Osteocyte (in vitro differentiated cells): Measurements from ENCODE around the gene MRPL3. TPM values are rescaled to one million over a fixed set of nuclear protein-coding genes. Genes with fewer than 3 reads are reported as not detected.

Source experiments
- DNase-seq: peaks from one replicate; pipeline ENCODE4 v3.0.0; 2021; ENCODE audit warnings: mixed read lengths; ENCODE audit not compliant: unreplicated experiment; ENCODE audit errors: extremely low spot score
- H3K27ac Mint-ChIP-seq: one replicate; pipeline ENCODE4 v1.8.0; 2021; ENCODE audit warnings: mild to moderate bottlenecking, mixed read lengths; ENCODE audit not compliant: unreplicated experiment
- H3K27me3 Mint-ChIP-seq: one replicate; pipeline ENCODE4 v1.8.0; 2021; ENCODE audit warnings: mixed read lengths; ENCODE audit not compliant: unreplicated experiment
- H3K36me3 Mint-ChIP-seq: one replicate; pipeline ENCODE4 v1.8.0; 2021; ENCODE audit warnings: mixed read lengths; ENCODE audit not compliant: unreplicated experiment
- H3K4me1 Mint-ChIP-seq: one replicate; pipeline ENCODE4 v1.8.0; 2021; ENCODE audit warnings: mixed read lengths; ENCODE audit not compliant: unreplicated experiment
- H3K4me3 Mint-ChIP-seq: one replicate; pipeline ENCODE4 v1.8.0; 2021; ENCODE audit warnings: mild to moderate bottlenecking, moderate library complexity, mixed read lengths; ENCODE audit not compliant: unreplicated experiment
- H3K9me3 Mint-ChIP-seq: one replicate; pipeline ENCODE4 v1.8.0; 2021; ENCODE audit warnings: mixed read lengths; ENCODE audit not compliant: unreplicated experiment
- CTCF ChIP-seq: fragments of 200-600 bp; sonication (generic); IDR thresholded peaks from 2 replicates; pipeline ENCODE4 v1.5.0; 2021; ENCODE audit warnings: antibody characterized with exemption, mild to moderate bottlenecking, moderate library complexity
- long read RNA-seq: library from polyadenylated mRNA; unstranded; transcript quantifications from one replicate; pipeline ENCODE4 v2.0.0, GENCODE V29; 2021
- total RNA-seq: library from RNA; stranded (reverse); gene quantifications from 2 replicates; pipeline ENCODE4 v1.2.1, GENCODE V29; 2021

Gene MRPL3
- total RNA-seq = 37.4 and 39.9 TPM in 2 replicates
- long read RNA-seq, transcript MRPL3-201 (10 exons, 1,706 nt) = major isoform, 315 of 340 reads
- long read RNA-seq, transcript MRPL3-209 (10 exons, 1,377 nt) = minor isoform, 8 of 340 reads
- long read RNA-seq, partial matches to known transcripts = 5 of 340 reads
- long read RNA-seq, other reads (novel, unspliced or antisense) = 10 of 340 reads

DNA sequence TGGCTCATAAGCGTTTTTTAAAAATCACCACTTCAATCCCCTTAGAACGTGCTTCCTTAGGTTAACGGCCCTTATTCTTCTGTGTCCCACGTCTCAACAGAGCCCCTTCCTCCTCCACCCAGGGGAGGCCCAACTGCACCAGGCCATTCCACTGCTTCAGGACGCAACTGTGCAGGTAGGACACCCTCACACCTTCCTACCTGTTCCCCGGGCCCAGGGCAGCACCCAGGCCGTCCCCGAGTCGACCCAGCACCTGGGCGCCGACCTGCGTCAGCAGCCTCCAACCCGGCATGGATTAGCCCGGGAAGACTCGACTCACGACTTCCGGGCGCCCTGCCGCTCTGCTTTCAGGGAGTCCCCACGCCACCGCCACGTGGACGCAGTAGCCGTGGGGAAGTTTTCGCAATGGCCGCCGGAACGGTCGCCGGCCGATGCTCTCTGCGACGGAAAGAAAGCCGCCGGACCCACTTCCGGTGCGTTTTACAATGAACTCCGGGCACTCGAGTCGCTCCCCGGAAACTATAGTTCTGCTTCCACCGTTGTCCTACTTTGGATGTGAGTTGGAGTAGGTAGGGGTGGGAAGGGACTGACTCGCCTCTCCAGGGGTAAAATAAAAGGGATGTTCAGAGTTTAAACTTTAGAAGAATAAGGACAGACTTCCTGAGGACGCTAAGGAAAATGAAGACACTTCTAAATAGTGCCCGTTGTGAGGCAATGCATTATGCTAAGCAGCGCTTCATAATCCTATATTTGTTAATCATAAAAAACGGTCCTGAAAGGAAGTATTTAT lies at the start of gene MRPL3:
Gene MRPL3 (minus strand): TSS at position 442 of the 790 bp plus-strand sequence. CDS start 150 bp downstream, at position 292.
- Mint-ChIP-seq H3K4me1 (peaks cover 16% of the 10 kb centered on the region), H3K27me3 (peaks cover 5% of the 10 kb centered on the region), H3K9me3 (no peaks in the 10 kb centered on the region), H3K27ac (peak within 1 kb of the TSS; percentile 87), H3K4me3 (peak within 1 kb of the TSS; percentile 93), H3K36me3 (peaks cover 3% of the 10 kb centered on the region)
- TF ChIP-seq CTCF = no peak
- DNase-seq = peak; percentile 93

GRCh38 chr3:131551761-131552160 lies 49.0 kb upstream of the MRPL3 start:
- Mint-ChIP-seq H3K27ac (no peak overlapping the region), H3K27me3 (no peaks in the 10 kb centered on the region), H3K4me1 (no peaks in the 10 kb centered on the region), H3K9me3 (no peaks in the 10 kb centered on the region), H3K36me3 (no peaks in the 10 kb centered on the region), H3K4me3 (no peak overlapping the region)
- TF ChIP-seq CTCF = no peak
- no peak for DNase-seq

DNA sequence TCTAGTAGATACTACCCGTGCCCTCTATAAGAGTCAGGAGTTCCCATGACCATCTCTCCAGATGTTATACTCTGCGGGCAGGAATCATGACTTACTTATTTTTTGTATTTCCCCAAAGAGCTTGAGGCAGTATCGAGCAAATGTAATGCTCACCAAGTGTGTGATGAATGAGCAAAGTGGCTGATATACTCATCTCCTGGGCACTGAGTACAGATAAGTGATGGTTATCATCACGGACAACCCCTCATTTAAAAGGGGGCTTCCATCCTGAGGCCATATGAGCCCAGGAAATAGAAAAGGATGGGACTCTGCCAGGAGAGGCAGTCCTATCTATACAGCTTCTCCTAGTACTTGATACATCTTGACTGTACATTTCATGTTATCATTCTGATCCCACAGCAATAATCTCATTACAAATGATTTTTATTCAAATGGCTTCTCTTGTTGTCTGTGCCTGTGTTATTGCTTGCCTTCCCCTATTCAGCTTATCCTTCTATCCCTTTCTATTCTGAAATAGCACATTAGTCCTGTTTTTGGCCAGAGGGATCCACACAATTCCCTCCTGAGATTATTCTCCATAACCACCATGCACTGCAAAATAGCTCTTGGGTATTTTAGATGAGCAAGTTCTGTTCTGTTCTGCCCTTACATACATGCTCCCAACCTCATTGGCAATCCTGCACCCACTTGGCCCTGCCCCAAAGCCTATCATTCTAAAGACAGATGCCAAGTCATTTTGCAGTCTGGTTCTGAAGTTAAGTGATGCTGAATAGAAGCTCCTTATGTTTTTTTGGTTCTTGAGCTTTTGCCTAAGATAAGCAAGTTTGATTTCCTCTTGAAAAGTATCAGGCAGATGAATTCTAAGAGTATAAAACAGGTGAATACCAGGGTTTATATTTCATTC lies 48.0 kb upstream of the MRPL3 start:
- Mint-ChIP-seq H3K27me3 (no peaks in the 10 kb centered on the region), H3K9me3 (no peaks in the 10 kb centered on the region), H3K4me3 (no peak overlapping the region), H3K4me1 (no peaks in the 10 kb centered on the region), H3K27ac (no peak overlapping the region), H3K36me3 (no peaks in the 10 kb centered on the region)
- TF ChIP-seq CTCF = no peak
- no peak for DNase-seq

DNA sequence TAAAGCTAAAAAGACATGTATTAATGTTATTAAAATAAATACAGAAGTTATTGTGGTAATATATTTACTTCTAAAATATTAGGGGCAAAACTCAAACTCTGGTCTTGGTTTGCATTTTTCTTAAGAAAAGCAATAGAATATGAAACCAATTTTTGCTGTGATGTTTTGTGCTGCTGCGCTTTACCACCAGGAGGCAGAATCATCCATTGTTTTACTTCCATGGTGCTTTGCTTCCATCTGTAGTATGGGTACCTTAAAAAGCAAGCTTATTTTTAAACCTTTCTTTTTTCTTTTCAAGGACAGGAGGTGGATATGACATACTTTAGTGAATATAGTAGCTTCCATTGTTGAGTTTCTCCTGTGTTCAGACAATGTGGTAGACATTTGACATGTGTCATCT lies 46.6 kb upstream of the MRPL3 start:
- TF ChIP-seq CTCF = peak; percentile 15
- Mint-ChIP-seq H3K27me3 (no peaks in the 10 kb centered on the region), H3K4me1 (no peaks in the 10 kb centered on the region), H3K9me3 (no peaks in the 10 kb centered on the region), H3K36me3 (no peaks in the 10 kb centered on the region), H3K27ac (no peak overlapping the region), H3K4me3 (no peak overlapping the region)
- DNase-seq = no peak
